K562 (cell line): ENCODE measurements around the gene ABCA4. TPM values are rescaled to one million over a fixed set of nuclear protein-coding genes. Genes with fewer than 3 reads are reported as not detected.

ENCODE experiments used
- CBFB ChIP-seq: sonication (generic); formaldehyde crosslinking; IDR thresholded peaks from 2 replicates; pipeline ENCODE4 v1.4.0; 2020; ENCODE audit warnings: mild to moderate bottlenecking, missing genetic modification reagents
- EGR1 ChIP-seq: fragments of 450-650 bp; conservative IDR thresholded peaks from 2 replicates; pipeline ENCODE4 v1.6.1; 2017; ENCODE audit warnings: mild to moderate bottlenecking
- HMG20A ChIP-seq: fragments of 450-650 bp; formaldehyde crosslinking; conservative IDR thresholded peaks from 2 replicates; pipeline ENCODE4 v1.4.0; 2020; ENCODE audit warnings: mild to moderate bottlenecking, mixed read lengths
- IFI16 ChIP-seq: fragments of 250-450 bp; sonication (Bioruptor Pico); IDR thresholded peaks from 2 replicates; pipeline ENCODE4 v2.1.2; 2022; ENCODE audit warnings: mild to moderate bottlenecking, inconsistent platforms
- KLF10 ChIP-seq: fragments of 250-450 bp; sonication (Bioruptor Pico); IDR thresholded peaks from 2 replicates; pipeline ENCODE4 v1.6.1; 2021; ENCODE audit warnings: matching md5 sums
- KLF16 ChIP-seq: IDR thresholded peaks from 2 replicates; pipeline ENCODE4 v1.6.1; 2016; ENCODE audit warnings: antibody characterized with exemption
- MBD2 ChIP-seq: sonication (generic); IDR thresholded peaks from 2 replicates; pipeline ENCODE4 v1.6.1; 2016; ENCODE audit warnings: low read depth, borderline replicate concordance
- NEUROD1 ChIP-seq: fragments of 150-350 bp; IDR thresholded peaks from 2 replicates; pipeline ENCODE4 v1.6.1; 2014; ENCODE audit warnings: borderline replicate concordance, low read length, low read depth; ENCODE audit not compliant: partially characterized antibody
- NFIX ChIP-seq: fragments of 250-450 bp; sonication (Bioruptor Pico); IDR thresholded peaks from 2 replicates; pipeline ENCODE4 v1.4.0; 2020; ENCODE audit warnings: low read depth, mild to moderate bottlenecking, moderate library complexity
- PCBP1 ChIP-seq: fragments of 200-400 bp; formaldehyde crosslinking; IDR thresholded peaks from 2 replicates; pipeline ENCODE4 v1.6.1; 2018; ENCODE audit warnings: mild to moderate bottlenecking, low read depth, low read length; ENCODE audit not compliant: poor library complexity, severe bottlenecking
- TAF9B ChIP-seq: fragments of 450-650 bp; IDR thresholded peaks from 2 replicates; pipeline ENCODE4 v1.6.1; 2018; ENCODE audit warnings: mild to moderate bottlenecking; ENCODE audit not compliant: partially characterized antibody
- ZNF785 ChIP-seq: fragments of 250-450 bp; sonication (Bioruptor Pico); IDR thresholded peaks from 2 replicates; pipeline ENCODE4 v1.4.0; 2020; ENCODE audit warnings: mild to moderate bottlenecking
- polyA plus RNA-seq, 8 experiments: library from polyadenylated mRNA; depleted of rRNA in 4 of 8; stranded (reverse) in 5 of 8; unstranded in 3 of 8; fragments of >200 nt; fragmentation: Nextera tagmentation in 2 of 8; fragmentation: Illumina TruSeq in 1 of 8; extraction: Ambion mirVana in 2 of 8; extraction: Trizol in 1 of 8; gene quantifications; 2 replicates each; pipeline versions ENCODE4 v1.2.1 to v1.2.3, GENCODE V29; 2011 to 2014; ENCODE audit warnings: inconsistent platforms in 1 of 8, missing spikeins in 1 of 8
- total RNA-seq, 7 experiments: library from RNA; depleted of rRNA in 6 of 7; stranded (reverse); fragments of >200 nt in 6 of 7; fragmentation: Illumina TruSeq in 2 of 7; extraction: Trizol in 2 of 7; gene quantifications; 2 replicates each; pipeline versions ENCODE4 v1.2.1 to v1.2.3, GENCODE V29; 2011 to 2021; ENCODE audit warnings: low replicate concordance in 1 of 7
- TF ChIP-seq, protein P1 (sequence below), 2 experiments: fragments of 450-650 bp in 1 of 2; sonication (generic) in 1 of 2; formaldehyde crosslinking in 1 of 2; IDR thresholded peaks; 2 replicates each; pipeline versions ENCODE4 v1.7.1 to v1.9.0; 2016 to 2022; ENCODE audit warnings: inconsistent platforms in 1 of 2, mild to moderate bottlenecking in 1 of 2, missing genetic modification reagents in 1 of 2
- TF ChIP-seq, protein P2 (sequence below), 2 experiments: fragments of 450-650 bp in 1 of 2; sonication (generic) in 1 of 2; formaldehyde crosslinking; conservative IDR thresholded peaks; 2 replicates each; pipeline versions ENCODE4 v1.4.0 to v1.8.1; 2020 to 2022; ENCODE audit warnings: mild to moderate bottlenecking in 1 of 2, missing genetic modification reagents in 1 of 2
- TF ChIP-seq, protein P3 (sequence below): fragments of 150-350 bp; conservative IDR thresholded peaks from 2 replicates; pipeline ENCODE4 v1.6.1; 2014; ENCODE audit warnings: low read length

Gene ABCA4
- total and polyA plus RNA-seq, 9 of the 15 experiments (the other 6 are each of a cell fraction or from before 2014, with no cell fraction given): 0.01 to 0.04 TPM; not detected in 7

DNA sequence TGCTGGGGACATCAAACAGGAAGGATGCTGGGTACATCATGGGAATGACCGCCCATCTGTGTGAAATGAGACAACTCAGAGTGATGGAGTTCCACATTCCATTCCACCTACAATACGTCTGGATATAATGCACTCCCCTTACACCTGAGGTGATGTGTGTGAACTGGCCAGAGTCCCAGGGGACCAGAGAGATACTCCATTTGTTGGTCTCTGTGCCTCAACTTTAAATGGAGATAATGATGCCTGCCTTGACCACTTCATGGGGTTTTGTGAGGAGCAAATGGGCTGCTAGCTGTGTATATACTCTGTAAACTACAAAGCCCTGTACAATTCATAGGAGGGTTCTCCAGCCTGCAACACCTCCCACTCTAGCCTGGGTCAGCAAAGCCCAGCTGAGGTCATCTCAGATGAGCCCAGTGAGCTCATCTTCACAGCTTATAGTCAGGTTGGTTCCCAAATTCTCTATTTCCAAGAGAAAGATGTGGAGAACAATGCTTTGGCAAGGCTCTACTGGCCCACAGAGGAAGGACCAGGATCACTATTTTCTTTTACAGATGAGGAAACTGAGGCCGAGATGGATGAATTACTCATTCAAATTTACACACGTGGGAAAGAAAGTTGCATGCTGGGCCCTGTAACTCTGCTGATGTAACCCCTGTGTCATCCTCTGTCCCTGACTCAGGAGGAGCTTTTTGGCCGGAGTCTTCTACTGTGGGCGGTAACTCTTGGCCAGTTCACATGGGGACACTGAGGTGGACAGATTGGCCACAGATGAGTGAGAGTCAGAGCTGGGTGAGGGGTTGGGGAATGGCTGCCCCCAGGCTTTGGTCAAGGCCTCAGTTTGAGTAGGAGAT is 106.1 kb downstream of the ABCA4 start (continued):
- TF ChIP-seq, protein P1, sequence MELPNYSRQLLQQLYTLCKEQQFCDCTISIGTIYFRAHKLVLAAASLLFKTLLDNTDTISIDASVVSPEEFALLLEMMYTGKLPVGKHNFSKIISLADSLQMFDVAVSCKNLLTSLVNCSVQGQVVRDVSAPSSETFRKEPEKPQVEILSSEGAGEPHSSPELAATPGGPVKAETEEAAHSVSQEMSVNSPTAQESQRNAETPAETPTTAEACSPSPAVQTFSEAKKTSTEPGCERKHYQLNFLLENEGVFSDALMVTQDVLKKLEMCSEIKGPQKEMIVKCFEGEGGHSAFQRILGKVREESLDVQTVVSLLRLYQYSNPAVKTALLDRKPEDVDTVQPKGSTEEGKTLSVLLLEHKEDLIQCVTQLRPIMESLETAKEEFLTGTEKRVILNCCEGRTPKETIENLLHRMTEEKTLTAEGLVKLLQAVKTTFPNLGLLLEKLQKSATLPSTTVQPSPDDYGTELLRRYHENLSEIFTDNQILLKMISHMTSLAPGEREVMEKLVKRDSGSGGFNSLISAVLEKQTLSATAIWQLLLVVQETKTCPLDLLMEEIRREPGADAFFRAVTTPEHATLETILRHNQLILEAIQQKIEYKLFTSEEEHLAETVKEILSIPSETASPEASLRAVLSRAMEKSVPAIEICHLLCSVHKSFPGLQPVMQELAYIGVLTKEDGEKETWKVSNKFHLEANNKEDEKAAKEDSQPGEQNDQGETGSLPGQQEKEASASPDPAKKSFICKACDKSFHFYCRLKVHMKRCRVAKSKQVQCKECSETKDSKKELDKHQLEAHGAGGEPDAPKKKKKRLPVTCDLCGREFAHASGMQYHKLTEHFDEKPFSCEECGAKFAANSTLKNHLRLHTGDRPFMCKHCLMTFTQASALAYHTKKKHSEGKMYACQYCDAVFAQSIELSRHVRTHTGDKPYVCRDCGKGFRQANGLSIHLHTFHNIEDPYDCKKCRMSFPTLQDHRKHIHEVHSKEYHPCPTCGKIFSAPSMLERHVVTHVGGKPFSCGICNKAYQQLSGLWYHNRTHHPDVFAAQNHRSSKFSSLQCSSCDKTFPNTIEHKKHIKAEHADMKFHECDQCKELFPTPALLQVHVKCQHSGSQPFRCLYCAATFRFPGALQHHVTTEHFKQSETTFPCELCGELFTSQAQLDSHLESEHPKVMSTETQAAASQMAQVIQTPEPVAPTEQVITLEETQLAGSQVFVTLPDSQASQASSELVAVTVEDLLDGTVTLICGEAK (IDR thresholded peaks at IDR 0.05): no peak
- TF ChIP-seq, protein P1 (CRISPR knock-in tag; IDR thresholded peaks at IDR 0.05): no peak
- TF ChIP-seq KLF10: no peak
- TF ChIP-seq EGR1: no peak
- no peak for TF ChIP-seq CBFB
- TF ChIP-seq ZNF785 (CRISPR knock-in tag): no peak
- no peak for TF ChIP-seq PCBP1
- TF ChIP-seq, protein P2, sequence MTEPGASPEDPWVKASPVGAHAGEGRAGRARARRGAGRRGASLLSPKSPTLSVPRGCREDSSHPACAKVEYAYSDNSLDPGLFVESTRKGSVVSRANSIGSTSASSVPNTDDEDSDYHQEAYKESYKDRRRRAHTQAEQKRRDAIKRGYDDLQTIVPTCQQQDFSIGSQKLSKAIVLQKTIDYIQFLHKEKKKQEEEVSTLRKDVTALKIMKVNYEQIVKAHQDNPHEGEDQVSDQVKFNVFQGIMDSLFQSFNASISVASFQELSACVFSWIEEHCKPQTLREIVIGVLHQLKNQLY (CRISPR knock-in tag; conservative IDR thresholded peaks at IDR 0.05): no peak
- TF ChIP-seq KLF16: no peak
- no peak for TF ChIP-seq HMG20A (CRISPR knock-in tag)
- no peak for TF ChIP-seq NEUROD1
- TF ChIP-seq TAF9B: no peak
- TF ChIP-seq, protein P3, sequence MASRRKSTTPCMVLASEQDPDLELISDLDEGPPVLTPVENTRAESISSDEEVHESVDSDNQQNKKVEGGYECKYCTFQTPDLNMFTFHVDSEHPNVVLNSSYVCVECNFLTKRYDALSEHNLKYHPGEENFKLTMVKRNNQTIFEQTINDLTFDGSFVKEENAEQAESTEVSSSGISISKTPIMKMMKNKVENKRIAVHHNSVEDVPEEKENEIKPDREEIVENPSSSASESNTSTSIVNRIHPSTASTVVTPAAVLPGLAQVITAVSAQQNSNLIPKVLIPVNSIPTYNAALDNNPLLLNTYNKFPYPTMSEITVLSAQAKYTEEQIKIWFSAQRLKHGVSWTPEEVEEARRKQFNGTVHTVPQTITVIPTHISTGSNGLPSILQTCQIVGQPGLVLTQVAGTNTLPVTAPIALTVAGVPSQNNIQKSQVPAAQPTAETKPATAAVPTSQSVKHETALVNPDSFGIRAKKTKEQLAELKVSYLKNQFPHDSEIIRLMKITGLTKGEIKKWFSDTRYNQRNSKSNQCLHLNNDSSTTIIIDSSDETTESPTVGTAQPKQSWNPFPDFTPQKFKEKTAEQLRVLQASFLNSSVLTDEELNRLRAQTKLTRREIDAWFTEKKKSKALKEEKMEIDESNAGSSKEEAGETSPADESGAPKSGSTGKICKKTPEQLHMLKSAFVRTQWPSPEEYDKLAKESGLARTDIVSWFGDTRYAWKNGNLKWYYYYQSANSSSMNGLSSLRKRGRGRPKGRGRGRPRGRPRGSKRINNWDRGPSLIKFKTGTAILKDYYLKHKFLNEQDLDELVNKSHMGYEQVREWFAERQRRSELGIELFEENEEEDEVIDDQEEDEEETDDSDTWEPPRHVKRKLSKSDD: no peak
- TF ChIP-seq NFIX (CRISPR knock-in tag): no peak
- no peak for TF ChIP-seq IFI16 (CRISPR knock-in tag)
- TF ChIP-seq MBD2: no peak
